IPS DF 6.9 (cell line): Measurements from ENCODE around the gene TCF23.

Experiments used
- DNase-seq: peaks from one replicate; pipeline ENCODE4 v3.0.0-alpha.2; 2013; ENCODE audit warnings: low read depth, low spot score
- H3K27ac ChIP-seq: one replicate; pipeline ENCODE4 v1.5.1; 2013; ENCODE audit warnings: low read length, control low read depth
- H3K27me3 ChIP-seq: 2 replicates; pipeline ENCODE4 v1.6.1; 2013; ENCODE audit warnings: mild to moderate bottlenecking, low read length; ENCODE audit not compliant: control insufficient read depth, insufficient read depth
- H3K36me3 ChIP-seq: 2 replicates; pipeline ENCODE4 v1.6.1; 2013; ENCODE audit warnings: low read length; ENCODE audit not compliant: control insufficient read depth, insufficient read depth
- H3K4me1 ChIP-seq: 2 replicates; pipeline ENCODE4 v1.6.1; 2013; ENCODE audit warnings: low read length; ENCODE audit not compliant: control insufficient read depth, insufficient read depth
- H3K4me3 ChIP-seq: 2 replicates; pipeline ENCODE4 v1.5.1; 2013; ENCODE audit warnings: mild to moderate bottlenecking, low read length
- H3K9me3 ChIP-seq: 2 replicates; pipeline ENCODE4 v1.6.1; 2013; ENCODE audit warnings: low read length, inconsistent platforms; ENCODE audit not compliant: control insufficient read depth, insufficient read depth
- WGBS: extraction: QIAGEN DNeasy Blood & Tissue Kit; methylation state at CpG from one replicate; pipeline ENCODE4 v1.1.7; 2013; ENCODE audit warnings: mixed read lengths, missing lambda C conversion rate; ENCODE audit not compliant: insufficient read length, insufficient coverage; 5-methylcytosine and 5-hydroxymethylcytosine counted together

TCF23 gene

DNA sequence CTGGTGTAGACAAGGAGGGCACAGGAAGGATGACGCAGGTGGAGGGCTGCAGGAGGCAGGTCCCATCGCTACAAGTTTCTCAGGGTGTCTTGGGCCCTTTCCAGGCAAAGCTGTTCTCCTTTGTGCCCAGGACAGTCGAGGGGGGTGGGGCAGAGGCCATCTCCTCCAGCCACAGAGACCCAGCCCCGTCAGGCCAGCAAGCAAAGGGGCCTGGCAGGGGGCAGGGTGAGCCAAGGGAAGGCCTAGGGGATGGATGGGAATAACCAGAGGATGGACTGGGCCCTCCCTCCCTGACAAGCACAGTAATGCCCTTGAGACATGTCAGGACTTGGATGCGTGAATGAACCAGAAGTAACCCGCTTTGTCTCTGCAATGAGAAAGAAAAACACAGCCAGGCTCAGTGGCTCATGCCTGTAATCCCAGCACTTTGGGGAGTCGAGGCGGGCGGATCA is 6.3 kb downstream of the TCF23 start:
- H3K27me3 ChIP-seq, result no peaks in the 10 kb centered on the region
- H3K4me3 ChIP-seq, result no peak overlapping the region
- 0 out of 2 replicates have a peak, but pooled peaks cover 2% of the 10 kb centered on the region for H3K4me1 ChIP-seq
- no peak for DNase-seq
- no CpG with 5 or more reads among the region's 9 CpGs for WGBS
- no peaks in the 10 kb centered on the region for H3K9me3 ChIP-seq
- H3K36me3 ChIP-seq, result no peaks in the 10 kb centered on the region
- no peak overlapping the region for H3K27ac ChIP-seq

GRCh38 chr2:27158468-27158867 is 9.7 kb downstream of the TCF23 start:
- Histone ChIP-seq H3K9me3 (no peaks in the 10 kb centered on the region), H3K27me3 (no peaks in the 10 kb centered on the region), H3K4me3 (no peak overlapping the region), H3K36me3 (no peaks in the 10 kb centered on the region), H3K27ac (no peak overlapping the region), H3K4me1 (0 out of 2 replicates have a peak, but pooled peaks cover 2% of the 10 kb centered on the region)
- DNase-seq, result no peak
- no CpG with 5 or more reads among the region's 6 CpGs for WGBS

GRCh38 chr2:27159271-27159670 is 10.5 kb downstream of the TCF23 start:
- WGBS, result no CpG with 5 or more reads among the region's 6 CpGs
- no peak for DNase-seq
- H3K27ac ChIP-seq, result no peak overlapping the region
- 0 out of 2 replicates have a peak, but pooled peaks cover 2% of the 10 kb centered on the region for H3K4me1 ChIP-seq
- H3K27me3 ChIP-seq, result no peaks in the 10 kb centered on the region
- H3K4me3 ChIP-seq, result no peak overlapping the region; the same call in 1 of the 2 replicates
- no peaks in the 10 kb centered on the region for H3K36me3 ChIP-seq
- no peaks in the 10 kb centered on the region for H3K9me3 ChIP-seq

- Histone ChIP-seq H3K27me3 (no peaks in the 10 kb centered on the region), H3K4me1 (0 out of 2 replicates have a peak, but pooled peaks cover 2% of the 10 kb centered on the region), H3K4me3 (no peak overlapping the region), H3K9me3 (no peaks in the 10 kb centered on the region), H3K36me3 (no peaks in the 10 kb centered on the region), H3K27ac (no peak overlapping the region)
- DNase-seq, result no peak
- WGBS, result no CpG with 5 or more reads among the region's 9 CpGs
These were observed 11.4 kb downstream of the TCF23 start for GRCh38 chr2:27160191-27160590.

GRCh38 chr2:27162151-27163121 is 13.6 kb downstream of the TCF23 start:
- Histone ChIP-seq H3K27ac (no peak overlapping the region), H3K4me1 (0 out of 2 replicates have a peak, but pooled peaks cover 2% of the 10 kb centered on the region)
- no peak for DNase-seq

GRCh38 chr2:27164960-27165763 is 16.4 kb downstream of the TCF23 start:
- no peak overlapping the region for H3K4me3 ChIP-seq
- no peaks in the 10 kb centered on the region for H3K36me3 ChIP-seq
- H3K27me3 ChIP-seq, result no peaks in the 10 kb centered on the region
- no peak for DNase-seq
- no peak overlapping the region for H3K27ac ChIP-seq
- H3K4me1 ChIP-seq, result no peaks in the 10 kb centered on the region
- H3K9me3 ChIP-seq, result no peaks in the 10 kb centered on the region
- WGBS, result no CpG with 5 or more reads among the region's 8 CpGs

More at GRCh38 chr2:27162151-27163121, 13.6 kb downstream of the TCF23 start:
- no peaks in the 10 kb centered on the region for H3K27me3 ChIP-seq
- no peak overlapping the region for H3K4me3 ChIP-seq
- no CpG with 5 or more reads among the region's 15 CpGs for WGBS
- H3K36me3 ChIP-seq, result no peaks in the 10 kb centered on the region
- no peaks in the 10 kb centered on the region for H3K9me3 ChIP-seq

- Histone ChIP-seq H3K27ac (no peak overlapping the region), H3K4me1 (no peaks in the 10 kb centered on the region), H3K27me3 (no peaks in the 10 kb centered on the region), H3K4me3 (no peak overlapping the region), H3K9me3 (no peaks in the 10 kb centered on the region), H3K36me3 (no peaks in the 10 kb centered on the region)
- WGBS, result no CpG with 5 or more reads among the region's 6 CpGs
- DNase-seq, result no peak
These were observed 22.0 kb downstream of the TCF23 start for GRCh38 chr2:27170581-27171337.

- WGBS, result no CpG with 5 or more reads among the region's 8 CpGs
- no peaks in the 10 kb centered on the region for H3K4me1 ChIP-seq
- H3K9me3 ChIP-seq, result no peaks in the 10 kb centered on the region
- H3K4me3 ChIP-seq, result no peak overlapping the region
- H3K36me3 ChIP-seq, result no peaks in the 10 kb centered on the region
- H3K27me3 ChIP-seq, result no peaks in the 10 kb centered on the region
- no peak overlapping the region for H3K27ac ChIP-seq
- DNase-seq, result no peak
These were observed 22.6 kb downstream of the TCF23 start for GRCh38 chr2:27171351-27171848.

- Histone ChIP-seq H3K9me3 (no peaks in the 10 kb centered on the region), H3K4me1 (no peaks in the 10 kb centered on the region), H3K36me3 (no peaks in the 10 kb centered on the region), H3K4me3 (no peak overlapping the region), H3K27ac (no peak overlapping the region), H3K27me3 (no peaks in the 10 kb centered on the region)
- 100% methylated on average over 2 of the region's 6 CpGs for WGBS
- no peak for DNase-seq
These were observed 25.8 kb downstream of the TCF23 start for GRCh38 chr2:27174638-27175037.
